Ishikawa (cell line): ENCODE measurements around the gene FREM3.

Experiments
- CREB1 ChIP-seq: IDR thresholded peaks from 2 replicates; pipeline ENCODE4 v1.6.1; 2012; ENCODE audit warnings: low read depth
- EGR1 ChIP-seq: IDR thresholded peaks from 2 replicates; pipeline ENCODE4 v1.6.1; 2012
- EP300 ChIP-seq: IDR thresholded peaks from 2 replicates; pipeline ENCODE4 v1.6.1; 2012; ENCODE audit warnings: borderline replicate concordance
- FOXM1 ChIP-seq: IDR thresholded peaks from 2 replicates; pipeline ENCODE4 v1.6.1; 2012; ENCODE audit warnings: low read depth, borderline replicate concordance
- RAD21 ChIP-seq: IDR thresholded peaks from 2 replicates; pipeline ENCODE4 v1.6.1; 2012; ENCODE audit warnings: low read depth
- REST ChIP-seq: IDR thresholded peaks from 2 replicates; pipeline ENCODE4 v1.6.1; 2012; ENCODE audit warnings: low read depth, mild to moderate bottlenecking
- TAF1 ChIP-seq: IDR thresholded peaks from 2 replicates; pipeline ENCODE4 v1.6.1; 2012; ENCODE audit warnings: low read depth, mild to moderate bottlenecking
- TCF12 ChIP-seq: IDR thresholded peaks from 2 replicates; pipeline ENCODE4 v1.6.1; 2012; ENCODE audit warnings: low read depth
- YY1 ChIP-seq: IDR thresholded peaks from 2 replicates; pipeline ENCODE4 v1.6.1; 2012; ENCODE audit warnings: low read depth
- TF ChIP-seq, protein P1 (sequence below): IDR thresholded peaks from 2 replicates; pipeline ENCODE4 v1.6.1; 2012
- TF ChIP-seq, protein P2 (sequence below): IDR thresholded peaks from 2 replicates; pipeline ENCODE4 v1.6.1; 2012

GRCh38 chr4:143597276-143597675 lies 103.2 kb downstream of the FREM3 start:
- TF ChIP-seq TAF1 (no peak), EGR1 (no peak), TCF12 (no peak), CREB1 (no peak), YY1 (no peak), EP300 (no peak), REST (no peak), RAD21 (no peak), FOXM1 (no peak)
- TF ChIP-seq, protein P1, sequence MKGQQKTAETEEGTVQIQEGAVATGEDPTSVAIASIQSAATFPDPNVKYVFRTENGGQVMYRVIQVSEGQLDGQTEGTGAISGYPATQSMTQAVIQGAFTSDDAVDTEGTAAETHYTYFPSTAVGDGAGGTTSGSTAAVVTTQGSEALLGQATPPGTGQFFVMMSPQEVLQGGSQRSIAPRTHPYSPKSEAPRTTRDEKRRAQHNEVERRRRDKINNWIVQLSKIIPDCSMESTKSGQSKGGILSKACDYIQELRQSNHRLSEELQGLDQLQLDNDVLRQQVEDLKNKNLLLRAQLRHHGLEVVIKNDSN, result no peak
- TF ChIP-seq, protein P2, sequence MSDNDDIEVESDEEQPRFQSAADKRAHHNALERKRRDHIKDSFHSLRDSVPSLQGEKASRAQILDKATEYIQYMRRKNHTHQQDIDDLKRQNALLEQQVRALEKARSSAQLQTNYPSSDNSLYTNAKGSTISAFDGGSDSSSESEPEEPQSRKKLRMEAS, result no peak
